HEK293 (cell line): Measurements from ENCODE around the gene THAP5.

ENCODE experiments used
- GLIS1 ChIP-seq: fragments of 450-650 bp; formaldehyde crosslinking; IDR thresholded peaks from 2 replicates; pipeline ENCODE4 v1.5.1; 2016; ENCODE audit warnings: missing biosample characterization, missing genetic modification characterization
- HOXD13 ChIP-seq: sonication (generic); formaldehyde crosslinking; IDR thresholded peaks from 2 replicates; pipeline ENCODE4 v1.8.0; 2022; ENCODE audit warnings: missing genetic modification reagents, borderline replicate concordance
- MYNN ChIP-seq: fragments of 450-650 bp; formaldehyde crosslinking; IDR thresholded peaks from 2 replicates; pipeline ENCODE4 v1.5.1; 2016; ENCODE audit warnings: missing biosample characterization, missing genetic modification characterization, borderline replicate concordance
- PRDM2 ChIP-seq: fragments of 450-650 bp; formaldehyde crosslinking; IDR thresholded peaks from 2 replicates; pipeline ENCODE4 v1.5.1; 2016; ENCODE audit warnings: missing biosample characterization, missing genetic modification characterization, borderline replicate concordance
- REST ChIP-seq: fragments of 450-650 bp; formaldehyde crosslinking; IDR thresholded peaks from 2 replicates; pipeline ENCODE4 v1.5.1; 2016; ENCODE audit warnings: missing biosample characterization, missing genetic modification characterization
- YY2 ChIP-seq: fragments of 450-650 bp; formaldehyde crosslinking; IDR thresholded peaks from 2 replicates; pipeline ENCODE4 v1.5.1; 2016; ENCODE audit warnings: missing biosample characterization, missing genetic modification characterization
- ZNF140 ChIP-seq: fragments of 450-650 bp; formaldehyde crosslinking; IDR thresholded peaks from 2 replicates; pipeline ENCODE4 v1.5.1; 2016; ENCODE audit warnings: missing biosample characterization, missing genetic modification characterization
- ZNF169 ChIP-seq: fragments of 450-650 bp; formaldehyde crosslinking; IDR thresholded peaks from 2 replicates; pipeline ENCODE4 v1.5.1; 2016; ENCODE audit warnings: missing biosample characterization, missing genetic modification characterization
- ZNF174 ChIP-seq: fragments of 450-650 bp; formaldehyde crosslinking; IDR thresholded peaks from 2 replicates; pipeline ENCODE4 v1.5.0; 2017; ENCODE audit warnings: missing biosample characterization, mild to moderate bottlenecking, missing genetic modification characterization
- ZNF2 ChIP-seq: fragments of 450-650 bp; formaldehyde crosslinking; IDR thresholded peaks from 2 replicates; pipeline ENCODE4 v1.5.1; 2016; ENCODE audit warnings: missing biosample characterization, missing genetic modification characterization
- ZNF248 ChIP-seq: fragments of 450-650 bp; formaldehyde crosslinking; IDR thresholded peaks from 2 replicates; pipeline ENCODE4 v1.5.1; 2017; ENCODE audit warnings: missing biosample characterization, missing genetic modification characterization
- ZNF292 ChIP-seq: fragments of 450-650 bp; formaldehyde crosslinking; IDR thresholded peaks from 2 replicates; pipeline ENCODE4 v1.5.1; 2016; ENCODE audit warnings: low read depth, missing biosample characterization, missing genetic modification characterization, borderline replicate concordance
- ZNF404 ChIP-seq: fragments of 450-650 bp; formaldehyde crosslinking; IDR thresholded peaks from 2 replicates; pipeline ENCODE4 v1.5.1; 2017; ENCODE audit warnings: missing biosample characterization, missing genetic modification characterization
- ZNF518A ChIP-seq: fragments of 450-650 bp; formaldehyde crosslinking; conservative IDR thresholded peaks from 2 replicates; pipeline ENCODE4 v1.5.1; 2016; ENCODE audit warnings: low read depth, missing biosample characterization, missing genetic modification characterization
- ZNF621 ChIP-seq: fragments of 450-650 bp; formaldehyde crosslinking; IDR thresholded peaks from 2 replicates; pipeline ENCODE4 v1.5.1; 2017; ENCODE audit warnings: missing biosample characterization, missing genetic modification characterization
- TF ChIP-seq, protein P1 (sequence below): fragments of 450-650 bp; formaldehyde crosslinking; IDR thresholded peaks from 2 replicates; pipeline ENCODE4 v1.5.1; 2017; ENCODE audit warnings: missing biosample characterization, missing genetic modification characterization
- TF ChIP-seq, protein P2 (sequence below): fragments of 450-650 bp; formaldehyde crosslinking; IDR thresholded peaks from 2 replicates; pipeline ENCODE4 v1.5.1; 2017; ENCODE audit warnings: missing biosample characterization, missing genetic modification characterization
- TF ChIP-seq, protein P3 (sequence below): fragments of 450-650 bp; formaldehyde crosslinking; IDR thresholded peaks from 2 replicates; pipeline ENCODE4; 2016; ENCODE audit warnings: missing biosample characterization, missing genetic modification characterization
- TF ChIP-seq, protein P4 (sequence below): fragments of 450-650 bp; formaldehyde crosslinking; IDR thresholded peaks from 2 replicates; pipeline ENCODE4 v1.5.1; 2016; ENCODE audit warnings: missing biosample characterization, missing genetic modification characterization

THAP5 gene

GRCh38 chr7:108569381-108570145 is at the start of gene THAP5, which contains the start of gene DNAJB9 (continued):
- TF ChIP-seq ZNF140 (no peak), ZNF174 (tag by site-specific recombination) (no peak), MYNN (tag by site-specific recombination) (no peak), ZNF404 (tag by site-specific recombination) (no peak), GLIS1 (tag by site-specific recombination) (peak; percentile 95), ZNF518A (peak; percentile 61), YY2 (tag by site-specific recombination) (no peak), REST (tag by site-specific recombination) (no peak), ZNF169 (tag by site-specific recombination) (no peak), ZNF2 (tag by site-specific recombination) (peak; percentile 89), HOXD13 (CRISPR knock-in tag) (0 out of 2 replicates have a peak, but pooled peaks have one; percentile 40), ZNF248 (tag by site-specific recombination) (no peak), PRDM2 (tag by site-specific recombination) (no peak), ZNF292 (no peak), ZNF621 (tag by site-specific recombination) (no peak)
- TF ChIP-seq, protein P1, sequence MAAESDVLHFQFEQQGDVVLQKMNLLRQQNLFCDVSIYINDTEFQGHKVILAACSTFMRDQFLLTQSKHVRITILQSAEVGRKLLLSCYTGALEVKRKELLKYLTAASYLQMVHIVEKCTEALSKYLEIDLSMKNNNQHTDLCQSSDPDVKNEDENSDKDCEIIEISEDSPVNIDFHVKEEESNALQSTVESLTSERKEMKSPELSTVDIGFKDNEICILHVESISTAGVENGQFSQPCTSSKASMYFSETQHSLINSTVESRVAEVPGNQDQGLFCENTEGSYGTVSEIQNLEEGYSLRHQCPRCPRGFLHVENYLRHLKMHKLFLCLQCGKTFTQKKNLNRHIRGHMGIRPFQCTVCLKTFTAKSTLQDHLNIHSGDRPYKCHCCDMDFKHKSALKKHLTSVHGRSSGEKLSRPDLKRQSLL, result no peak
- TF ChIP-seq, protein P2, sequence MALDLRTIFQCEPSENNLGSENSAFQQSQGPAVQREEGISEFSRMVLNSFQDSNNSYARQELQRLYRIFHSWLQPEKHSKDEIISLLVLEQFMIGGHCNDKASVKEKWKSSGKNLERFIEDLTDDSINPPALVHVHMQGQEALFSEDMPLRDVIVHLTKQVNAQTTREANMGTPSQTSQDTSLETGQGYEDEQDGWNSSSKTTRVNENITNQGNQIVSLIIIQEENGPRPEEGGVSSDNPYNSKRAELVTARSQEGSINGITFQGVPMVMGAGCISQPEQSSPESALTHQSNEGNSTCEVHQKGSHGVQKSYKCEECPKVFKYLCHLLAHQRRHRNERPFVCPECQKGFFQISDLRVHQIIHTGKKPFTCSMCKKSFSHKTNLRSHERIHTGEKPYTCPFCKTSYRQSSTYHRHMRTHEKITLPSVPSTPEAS, result no peak
- TF ChIP-seq, protein P3, sequence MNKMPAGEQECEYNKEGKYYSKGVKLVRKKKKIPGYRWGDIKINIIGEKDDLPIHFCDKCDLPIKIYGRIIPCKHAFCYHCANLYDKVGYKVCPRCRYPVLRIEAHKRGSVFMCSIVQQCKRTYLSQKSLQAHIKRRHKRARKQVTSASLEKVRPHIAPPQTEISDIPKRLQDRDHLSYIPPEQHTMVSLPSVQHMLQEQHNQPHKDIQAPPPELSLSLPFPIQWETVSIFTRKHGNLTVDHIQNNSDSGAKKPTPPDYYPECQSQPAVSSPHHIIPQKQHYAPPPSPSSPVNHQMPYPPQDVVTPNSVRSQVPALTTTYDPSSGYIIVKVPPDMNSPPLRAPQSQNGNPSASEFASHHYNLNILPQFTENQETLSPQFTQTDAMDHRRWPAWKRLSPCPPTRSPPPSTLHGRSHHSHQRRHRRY (tag by site-specific recombination), result no peak
- TF ChIP-seq, protein P4, sequence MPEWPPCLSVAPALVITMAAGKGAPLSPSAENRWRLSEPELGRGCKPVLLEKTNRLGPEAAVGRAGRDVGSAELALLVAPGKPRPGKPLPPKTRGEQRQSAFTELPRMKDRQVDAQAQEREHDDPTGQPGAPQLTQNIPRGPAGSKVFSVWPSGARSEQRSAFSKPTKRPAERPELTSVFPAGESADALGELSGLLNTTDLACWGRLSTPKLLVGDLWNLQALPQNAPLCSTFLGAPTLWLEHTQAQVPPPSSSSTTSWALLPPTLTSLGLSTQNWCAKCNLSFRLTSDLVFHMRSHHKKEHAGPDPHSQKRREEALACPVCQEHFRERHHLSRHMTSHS (tag by site-specific recombination), result no peak
